ENCODE data around the gene CTNNBL1. TPM values are rescaled to one million over a fixed set of nuclear protein-coding genes. Genes with fewer than 3 reads are reported as not detected.

CTNNBL1 gene
- total RNA-seq, 2 donors from 2014 or later, result 36.6 to 50.7 TPM

GRCh38 chr20:37797669-37798175, 103.9 kb downstream of the CTNNBL1 start:
- no peak overlapping the region for H3K9ac ChIP-seq (ENCODE audit: low read depth in 2 of 2, low read length in 2 of 2)
- TF ChIP-seq CTCF (IDR thresholded peaks at IDR 0.05), result no peak
- H3K36me3 ChIP-seq, result no peaks in the 10 kb centered on the region
- no peaks in the 10 kb centered on the region for H3K4me1 ChIP-seq
- H3K9me3 ChIP-seq, result no peaks in the 10 kb centered on the region
- no peak overlapping the region for H3K27ac ChIP-seq
- no peak overlapping the region for H3K4me3 ChIP-seq
- intact Hi-C loops (cut with DNase I), result no loop called here
- no peaks in the 10 kb centered on the region for H3K27me3 ChIP-seq
- DNase-seq, result no peak

GRCh38 chr20:37798312-37798711, 104.5 kb downstream of the CTNNBL1 start:
- no peaks in the 10 kb centered on the region for H3K27me3 ChIP-seq
- no peak for TF ChIP-seq CTCF (IDR thresholded peaks at IDR 0.05)
- H3K4me3 ChIP-seq, result no peak overlapping the region
- intact Hi-C loops (cut with DNase I), result no loop called here
- H3K4me1 ChIP-seq, result no peaks in the 10 kb centered on the region
- no peaks in the 10 kb centered on the region for H3K36me3 ChIP-seq
- no peaks in the 10 kb centered on the region for H3K9me3 ChIP-seq
- H3K9ac ChIP-seq (ENCODE audit: low read depth in 2 of 2, low read length in 2 of 2), result no peak overlapping the region
- DNase-seq, result no peak
- no peak overlapping the region for H3K27ac ChIP-seq

- no peak for DNase-seq
- H3K27me3 ChIP-seq, result no peaks in the 10 kb centered on the region
- H3K9me3 ChIP-seq, result no peaks in the 10 kb centered on the region
- H3K27ac ChIP-seq, result no peak overlapping the region
- H3K36me3 ChIP-seq, result no peaks in the 10 kb centered on the region
- intact Hi-C loops (cut with DNase I), result no loop called here
- no peak for TF ChIP-seq CTCF (IDR thresholded peaks at IDR 0.05)
- H3K9ac ChIP-seq (ENCODE audit: low read depth in 2 of 2, low read length in 2 of 2), result no peak overlapping the region
- no peak overlapping the region for H3K4me3 ChIP-seq
- no peaks in the 10 kb centered on the region for H3K4me1 ChIP-seq
Measured at GRCh38 chr20:37800618-37801017, 106.8 kb downstream of the CTNNBL1 start.

GRCh38 chr20:37801921-37802320, 108.1 kb downstream of the CTNNBL1 start:
- intact Hi-C loops (cut with DNase I), result no loop called here
- H3K4me1 ChIP-seq, result no peaks in the 10 kb centered on the region
- H3K27ac ChIP-seq, result no peak overlapping the region
- no peak for TF ChIP-seq CTCF (IDR thresholded peaks at IDR 0.05)
- no peaks in the 10 kb centered on the region for H3K9me3 ChIP-seq
- no peak overlapping the region for H3K4me3 ChIP-seq
- H3K36me3 ChIP-seq, result no peaks in the 10 kb centered on the region
- H3K9ac ChIP-seq (ENCODE audit: low read depth in 2 of 2, low read length in 2 of 2), result no peak overlapping the region
- no peak for DNase-seq
- H3K27me3 ChIP-seq, result no peaks in the 10 kb centered on the region

- intact Hi-C loops (cut with DNase I), result no loop called here
- Histone ChIP-seq H3K4me3 (no peak overlapping the region), H3K27me3 (no peaks in the 10 kb centered on the region), H3K9me3 (no peaks in the 10 kb centered on the region), H3K36me3 (no peaks in the 10 kb centered on the region), H3K9ac (ENCODE audit: low read depth in 2 of 2, low read length in 2 of 2) (no peak overlapping the region), H3K27ac (no peak overlapping the region), H3K4me1 (no peaks in the 10 kb centered on the region)
- no peak for DNase-seq
- TF ChIP-seq CTCF (IDR thresholded peaks at IDR 0.05), result no peak
Measured at GRCh38 chr20:37803438-37804307, 109.8 kb downstream of the CTNNBL1 start.

Data from colonic mucosa (tissue), 4 donors.